ENCODE results near the gene SMCO4. TPM values are rescaled to one million over a fixed set of nuclear protein-coding genes. Genes with fewer than 3 reads are reported as not detected.

The SMCO4 gene
- total RNA-seq, 2 experiments from 2014 or later, result 5.0 to 9.4 TPM

DNA sequence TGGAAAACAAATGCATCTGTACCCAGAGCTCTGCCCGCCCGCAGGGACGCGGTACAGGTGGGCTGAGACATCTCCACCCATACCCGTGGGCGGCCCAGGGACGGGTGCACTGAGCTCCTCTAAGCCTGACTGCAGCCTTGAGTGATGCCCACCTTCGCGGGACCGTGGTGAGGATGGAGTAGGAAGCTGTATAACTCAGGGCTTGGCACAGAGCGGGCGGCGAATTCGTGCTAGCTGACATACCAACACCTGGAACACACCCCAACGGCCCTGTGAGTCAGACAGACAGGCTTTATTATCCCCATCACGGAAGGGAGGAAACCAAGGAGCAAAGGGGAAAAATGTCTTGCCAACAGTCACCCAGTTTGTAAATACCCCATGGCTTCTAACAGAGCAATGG lies 61.9 kb downstream of the SMCO4 start:
- Mint-ChIP-seq H3K9me3 (no peaks in the 10 kb centered on the region), H3K4me1 (ENCODE audit: low read depth) (no peaks in the 10 kb centered on the region), H3K4me3 (no peak overlapping the region), H3K27me3 (no peaks in the 10 kb centered on the region), H3K36me3 (ENCODE audit: low read depth) (no peaks in the 10 kb centered on the region), H3K27ac (no peak overlapping the region)
- intact Hi-C loops (cut with micrococcal nuclease), result no loop called here
- TF ChIP-seq, protein P1, sequence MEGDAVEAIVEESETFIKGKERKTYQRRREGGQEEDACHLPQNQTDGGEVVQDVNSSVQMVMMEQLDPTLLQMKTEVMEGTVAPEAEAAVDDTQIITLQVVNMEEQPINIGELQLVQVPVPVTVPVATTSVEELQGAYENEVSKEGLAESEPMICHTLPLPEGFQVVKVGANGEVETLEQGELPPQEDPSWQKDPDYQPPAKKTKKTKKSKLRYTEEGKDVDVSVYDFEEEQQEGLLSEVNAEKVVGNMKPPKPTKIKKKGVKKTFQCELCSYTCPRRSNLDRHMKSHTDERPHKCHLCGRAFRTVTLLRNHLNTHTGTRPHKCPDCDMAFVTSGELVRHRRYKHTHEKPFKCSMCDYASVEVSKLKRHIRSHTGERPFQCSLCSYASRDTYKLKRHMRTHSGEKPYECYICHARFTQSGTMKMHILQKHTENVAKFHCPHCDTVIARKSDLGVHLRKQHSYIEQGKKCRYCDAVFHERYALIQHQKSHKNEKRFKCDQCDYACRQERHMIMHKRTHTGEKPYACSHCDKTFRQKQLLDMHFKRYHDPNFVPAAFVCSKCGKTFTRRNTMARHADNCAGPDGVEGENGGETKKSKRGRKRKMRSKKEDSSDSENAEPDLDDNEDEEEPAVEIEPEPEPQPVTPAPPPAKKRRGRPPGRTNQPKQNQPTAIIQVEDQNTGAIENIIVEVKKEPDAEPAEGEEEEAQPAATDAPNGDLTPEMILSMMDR (IDR thresholded peaks at IDR 0.05), result no peak
- DNase-seq (no peak), ATAC-seq (no peak)
- ChIA-PET POLR2A (no interaction called here), CTCF (no interaction called here)

DNA sequence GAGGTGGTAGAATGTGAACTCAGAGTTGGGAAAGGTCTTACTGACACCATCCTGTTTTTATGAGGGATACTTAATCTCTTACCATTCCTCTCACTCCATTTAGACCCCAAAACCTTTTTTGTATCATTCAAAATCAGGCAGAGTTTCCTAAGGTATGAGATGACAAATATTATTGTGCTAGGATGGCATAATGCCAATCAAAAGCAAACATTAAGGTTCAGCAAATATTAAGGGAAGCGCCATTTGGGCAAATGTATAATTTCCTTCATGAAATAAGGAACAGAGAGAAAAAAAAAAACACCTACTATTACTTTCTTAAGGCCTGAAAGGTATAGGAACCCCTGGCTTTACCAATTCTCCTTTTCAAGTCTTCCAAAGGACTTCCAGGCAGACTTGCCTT lies 62.4 kb downstream of the SMCO4 start:
- DNase-seq (no peak), ATAC-seq (no peak)
- H3K36me3 Mint-ChIP-seq (ENCODE audit: low read depth), result no peaks in the 10 kb centered on the region
- H3K4me1 Mint-ChIP-seq (ENCODE audit: low read depth), result no peaks in the 10 kb centered on the region
- CTCF ChIA-PET, result no interaction called here
- POLR2A ChIA-PET, result no interaction called here
- no peak overlapping the region for H3K4me3 Mint-ChIP-seq
- no peak overlapping the region for H3K27ac Mint-ChIP-seq
- TF ChIP-seq, protein P1 (IDR thresholded peaks at IDR 0.05), result no peak
- no peaks in the 10 kb centered on the region for H3K9me3 Mint-ChIP-seq
- intact Hi-C loops (cut with micrococcal nuclease), result no loop called here
- H3K27me3 Mint-ChIP-seq, result no peaks in the 10 kb centered on the region

DNA sequence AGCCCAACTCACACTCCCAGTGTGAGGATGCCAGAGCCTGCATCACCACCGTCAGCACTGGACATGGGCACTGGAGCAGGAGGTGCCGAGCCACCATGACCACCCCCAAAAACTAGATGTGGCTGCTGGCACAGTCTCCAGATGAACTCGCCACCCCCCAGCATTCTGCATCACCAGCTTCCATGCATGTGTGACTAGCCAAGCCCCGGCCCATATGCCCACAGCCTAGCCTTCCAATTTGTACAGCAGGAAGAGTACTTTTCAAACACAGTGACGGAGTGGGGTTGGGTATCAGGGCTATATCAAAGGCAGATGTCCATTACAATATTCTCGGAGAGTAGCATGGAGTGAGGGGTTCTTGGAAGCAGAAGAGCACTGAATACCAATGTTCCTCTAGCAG lies 62.9 kb downstream of the SMCO4 start:
- Mint-ChIP-seq H3K9me3 (no peaks in the 10 kb centered on the region), H3K4me1 (ENCODE audit: low read depth) (no peaks in the 10 kb centered on the region), H3K36me3 (ENCODE audit: low read depth) (no peaks in the 10 kb centered on the region), H3K4me3 (no peak overlapping the region), H3K27ac (no peak overlapping the region), H3K27me3 (no peaks in the 10 kb centered on the region)
- intact Hi-C loops (cut with micrococcal nuclease), result no loop called here
- TF ChIP-seq, protein P1 (IDR thresholded peaks at IDR 0.05), result no peak
- DNase-seq (no peak), ATAC-seq (no peak)
- POLR2A ChIA-PET, result no interaction called here
- CTCF ChIA-PET, result no interaction called here

DNA sequence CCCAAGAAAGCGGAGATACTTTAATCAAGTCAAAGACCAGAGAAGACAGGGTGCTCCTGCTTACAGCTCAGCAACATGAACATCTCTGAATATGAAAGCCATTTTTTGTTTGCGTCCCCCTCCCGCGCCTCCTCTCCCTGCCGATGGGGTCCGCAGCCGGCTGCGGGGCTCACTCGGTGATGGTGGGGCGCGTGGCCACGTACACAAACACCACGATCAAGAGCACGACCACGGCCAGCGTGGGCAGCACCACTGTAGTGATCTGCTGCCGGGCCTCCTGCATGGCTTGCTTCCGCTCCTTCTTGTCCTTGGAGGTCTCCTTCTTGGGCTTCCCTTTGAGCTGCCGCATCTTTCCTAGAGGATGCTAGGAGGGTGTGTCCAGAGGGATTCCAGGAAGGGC lies 64.3 kb downstream of the SMCO4 start:
- CTCF ChIA-PET, result no interaction called here
- Mint-ChIP-seq H3K27me3 (no peaks in the 10 kb centered on the region), H3K4me1 (ENCODE audit: low read depth) (no peaks in the 10 kb centered on the region), H3K9me3 (no peaks in the 10 kb centered on the region), H3K27ac (no peak overlapping the region), H3K4me3 (no peak overlapping the region), H3K36me3 (ENCODE audit: low read depth) (no peaks in the 10 kb centered on the region)
- TF ChIP-seq, protein P1 (IDR thresholded peaks at IDR 0.05), result no peak
- ATAC-seq (no peak), DNase-seq (no peak)
- intact Hi-C loops (cut with micrococcal nuclease), result no loop called here
- POLR2A ChIA-PET, result no interaction called here

DNA sequence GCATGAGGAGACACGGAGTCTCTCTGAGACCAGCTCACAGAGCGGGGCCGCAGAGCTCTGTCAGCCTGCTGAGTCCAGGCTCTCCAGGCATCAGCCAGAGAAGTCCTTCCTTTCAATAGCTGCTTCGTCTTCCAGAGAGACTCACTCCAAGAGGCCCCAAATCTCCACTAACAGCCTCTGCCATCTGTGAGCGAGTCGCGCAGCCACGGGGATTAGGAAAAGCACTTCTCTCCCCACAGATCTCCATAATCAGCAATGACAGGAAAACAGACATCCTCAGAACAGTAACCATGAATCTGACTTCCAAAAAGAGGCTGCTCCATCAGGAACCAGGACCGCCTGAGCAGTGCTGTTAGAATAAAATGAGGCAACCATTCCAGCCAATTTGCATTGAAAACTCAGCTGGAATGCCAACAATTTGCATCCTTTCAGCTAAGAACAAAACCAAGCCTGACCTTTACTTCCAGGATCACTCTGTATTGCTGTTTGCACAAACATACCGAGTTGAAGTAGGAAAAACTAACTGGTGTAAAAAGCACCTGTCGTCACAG lies 65.4 kb downstream of the SMCO4 start:
- CTCF ChIA-PET, result no interaction called here
- POLR2A ChIA-PET, result interaction anchor here (0.9 kb wide), 1 partner anchor 46 kb away, joined by 3 read pairs; no protein-coding TSS in a partner anchor
- ATAC-seq, result no peak
- TF ChIP-seq, protein P1 (IDR thresholded peaks at IDR 0.05), result no peak
- no peaks in the 10 kb centered on the region for H3K36me3 Mint-ChIP-seq (ENCODE audit: low read depth)
- H3K4me1 Mint-ChIP-seq (ENCODE audit: low read depth), result no peaks in the 10 kb centered on the region
- peaks cover 2% of the 10 kb centered on the region for H3K9me3 Mint-ChIP-seq
- intact Hi-C loops (cut with micrococcal nuclease), result no loop called here
- DNase-seq, result no peak
- no peaks in the 10 kb centered on the region for H3K27me3 Mint-ChIP-seq
- no peak overlapping the region for H3K4me3 Mint-ChIP-seq
- no peak overlapping the region for H3K27ac Mint-ChIP-seq
